ENCODE data around the gene CCDC146.

CCDC146 gene

DNA sequence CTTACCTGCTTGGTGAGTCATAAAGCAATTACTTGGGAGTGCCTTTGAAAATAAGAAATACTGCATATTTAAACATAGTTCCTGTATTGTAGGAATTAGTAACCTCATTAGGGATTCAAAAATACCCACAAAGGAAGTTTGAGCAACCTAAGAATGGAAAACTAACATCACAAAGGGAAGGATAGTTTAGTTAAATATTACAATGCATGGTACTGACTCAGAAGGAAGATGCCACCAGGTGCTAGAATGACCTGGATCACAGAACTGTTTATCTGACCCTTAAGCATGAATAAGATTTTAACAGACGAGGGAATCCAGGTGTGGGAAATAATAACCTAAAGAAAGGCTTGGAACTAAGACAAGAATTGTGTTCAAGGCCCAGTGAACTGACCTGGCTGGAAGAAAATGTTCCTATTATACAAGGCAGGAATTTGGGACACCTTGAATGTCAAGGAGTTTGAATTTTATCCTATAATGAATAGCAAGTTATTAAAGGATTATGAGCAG is 187.4 kb downstream of the CCDC146 start:
- no peak for TF ChIP-seq CTCF (conservative IDR thresholded peaks at IDR 0.05; ENCODE audit: low read depth)
- DNase-seq (ENCODE audit: low spot score) = no peak
- ChIA-PET POLR2A (ENCODE audit: low non-redundant PET) (no interaction called here), CTCF (interaction anchor here (0.6 kb wide), 1 partner anchor 386 kb away, joined by 3 read pairs; no protein-coding TSS in a partner anchor)
- no peak overlapping the region for H3K27ac ChIP-seq

DNA sequence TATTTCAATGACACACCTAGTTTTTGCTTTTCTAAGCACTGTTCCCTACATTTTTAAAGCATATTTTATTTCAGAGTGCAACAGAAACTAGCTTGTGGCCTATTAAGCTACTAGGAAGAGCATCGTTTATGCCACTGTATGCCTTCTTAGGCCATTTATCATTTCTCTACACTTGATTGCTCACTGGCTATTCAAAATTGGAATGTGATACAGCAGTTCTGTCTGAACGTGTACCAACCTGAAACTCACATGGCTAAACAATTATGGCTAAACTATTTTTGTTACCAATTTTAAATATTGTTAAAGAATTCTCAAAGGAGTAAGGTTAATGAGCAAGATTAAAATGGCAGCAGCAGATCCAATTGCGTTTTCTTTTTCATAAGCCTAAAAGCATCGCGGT is 188.6 kb downstream of the CCDC146 start:
- H3K27ac ChIP-seq = no peak overlapping the region
- DNase-seq (ENCODE audit: low spot score) = no peak
- CTCF ChIA-PET = no interaction called here
- TF ChIP-seq CTCF (conservative IDR thresholded peaks at IDR 0.05; ENCODE audit: low read depth) = no peak
- POLR2A ChIA-PET (ENCODE audit: low non-redundant PET) = no interaction called here

DNA sequence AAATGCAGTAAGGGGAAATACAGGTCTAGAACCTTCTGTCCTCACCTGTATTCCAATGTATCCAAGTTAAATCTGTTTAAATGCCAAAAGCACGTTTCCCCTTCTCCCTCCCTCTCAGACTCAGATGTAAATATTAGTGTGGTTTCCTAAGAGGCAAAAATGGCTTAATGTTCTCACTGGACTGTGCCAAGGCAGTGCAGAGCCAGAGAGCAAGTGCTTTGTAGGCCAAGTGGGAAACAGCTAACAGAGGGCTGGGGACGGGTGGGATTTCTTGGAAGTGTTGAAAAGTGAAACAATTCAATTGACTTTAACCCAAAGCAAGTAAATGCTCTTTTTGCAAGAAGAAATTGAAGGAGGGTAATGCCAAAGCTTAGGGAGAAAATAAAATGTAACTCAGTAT is 190.7 kb downstream of the CCDC146 start:
- no peak for DNase-seq (ENCODE audit: low spot score)
- POLR2A ChIA-PET (ENCODE audit: low non-redundant PET) = no interaction called here
- CTCF ChIA-PET = no interaction called here
- TF ChIP-seq CTCF (conservative IDR thresholded peaks at IDR 0.05; ENCODE audit: low read depth) = no peak
- H3K27ac ChIP-seq = no peak overlapping the region

GRCh38 chr7:77313876-77314480 is 191.6 kb downstream of the CCDC146 start:
- POLR2A ChIA-PET (ENCODE audit: low non-redundant PET) = no interaction called here

GRCh38 chr7:77315182-77315591 is 192.8 kb downstream of the CCDC146 start:
- TF ChIP-seq CTCF (conservative IDR thresholded peaks at IDR 0.05; ENCODE audit: low read depth) = no peak
- CTCF ChIA-PET = no interaction called here
- no peak for DNase-seq (ENCODE audit: low spot score)
- POLR2A ChIA-PET (ENCODE audit: low non-redundant PET) = no interaction called here
- H3K27ac ChIP-seq = no peak overlapping the region

More at GRCh38 chr7:77313876-77314480, 191.6 kb downstream of the CCDC146 start:
- CTCF ChIA-PET = no interaction called here
- H3K27ac ChIP-seq = no peak overlapping the region
- DNase-seq (ENCODE audit: low spot score) = no peak
- TF ChIP-seq CTCF (conservative IDR thresholded peaks at IDR 0.05; ENCODE audit: low read depth) = no peak

DNA sequence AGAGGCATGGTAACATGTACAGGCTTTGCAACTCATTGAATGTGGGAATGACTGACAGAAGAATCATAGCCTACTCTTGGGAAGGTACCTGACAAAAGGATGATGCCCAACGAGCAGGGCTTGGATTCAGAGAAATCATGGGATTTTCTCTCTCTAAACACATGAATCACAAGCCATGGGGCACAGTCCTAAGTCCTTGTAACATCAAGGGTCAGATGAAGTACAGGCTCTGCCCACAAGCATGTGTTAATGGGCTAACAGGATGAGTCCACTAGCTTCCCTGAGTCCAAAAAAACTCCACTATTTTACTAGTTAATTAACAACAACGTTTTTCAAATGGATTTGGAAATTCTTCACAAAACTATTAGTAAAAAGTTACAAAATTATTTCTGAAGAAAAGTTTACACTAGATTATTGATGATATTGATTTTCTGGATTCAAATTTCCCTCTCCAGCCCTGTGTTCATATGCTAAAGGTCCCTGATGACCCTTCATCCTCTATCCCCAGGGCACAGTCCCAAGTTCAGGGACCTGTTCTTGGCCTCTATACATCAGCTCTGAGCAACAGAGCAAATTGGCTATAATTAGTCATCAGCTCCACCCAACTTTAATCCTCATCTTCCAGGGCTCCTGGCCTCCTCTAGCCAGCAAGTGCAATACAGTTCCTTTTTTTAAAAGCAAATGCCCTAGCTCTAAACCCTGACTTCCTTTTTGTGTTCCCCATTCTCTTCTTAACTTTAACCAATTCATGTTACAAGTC is 194.0 kb downstream of the CCDC146 start:
- no peak overlapping the region for H3K27ac ChIP-seq
- no peak for DNase-seq (ENCODE audit: low spot score)
- ChIA-PET CTCF (no interaction called here), POLR2A (ENCODE audit: low non-redundant PET) (no interaction called here)
- TF ChIP-seq CTCF (conservative IDR thresholded peaks at IDR 0.05; ENCODE audit: low read depth) = no peak
